Liver (tissue), 9 donors: ENCODE results near the gene RPL31. TPM values are rescaled to one million over a fixed set of nuclear protein-coding genes. Genes with fewer than 3 reads are reported as not detected.

Source experiments
- DNase-seq: peaks from one replicate; pipeline ENCODE4 v3.0.0-alpha.2; 2017; ENCODE audit warnings: low spot score
- H3K27ac ChIP-seq, 2 donors: one replicate each; pipeline ENCODE4 v1.7.0; 2013; ENCODE audit warnings: inconsistent platforms in 2 of 2, low read length in 2 of 2, control low read depth in 1 of 2, low read depth in 1 of 2, mild to moderate bottlenecking in 1 of 2
- H3K27me3 ChIP-seq, 4 donors: one replicate each; pipeline versions ENCODE4 v1.6.1 to v1.7.0; 2013; ENCODE audit warnings: low read length in 3 of 4, inconsistent platforms in 1 of 4, mild to moderate bottlenecking in 1 of 4, moderate library complexity in 1 of 4; ENCODE audit not compliant: control insufficient read depth in 4 of 4, insufficient read depth in 4 of 4
- H3K36me3 ChIP-seq, 4 donors: one replicate each; pipeline versions ENCODE4 v1.6.1 to v1.7.0; 2013; ENCODE audit warnings: low read length in 3 of 4, mild to moderate bottlenecking in 3 of 4, low read depth in 1 of 4, moderate library complexity in 1 of 4; ENCODE audit not compliant: control insufficient read depth in 4 of 4, insufficient read depth in 3 of 4
- H3K4me1 ChIP-seq, 4 donors: one replicate each; pipeline versions ENCODE4 v1.6.1 to v1.7.0; 2013; ENCODE audit warnings: low read length in 3 of 4, mild to moderate bottlenecking in 3 of 4, moderate library complexity in 1 of 4; ENCODE audit not compliant: control insufficient read depth in 4 of 4, insufficient read depth in 4 of 4
- H3K4me3 ChIP-seq, 3 donors: one replicate each; pipeline versions ENCODE4 v1.6.1 to v1.7.0; 2013; ENCODE audit warnings: low read length in 3 of 3, control low read depth in 1 of 3, low read depth in 1 of 3, mild to moderate bottlenecking in 1 of 3
- H3K9ac ChIP-seq, 2 donors: one replicate each; pipeline ENCODE4 v1.7.0; 2013; ENCODE audit warnings: low read length in 2 of 2, mild to moderate bottlenecking in 2 of 2, moderate library complexity in 2 of 2, control low read depth in 1 of 2, low read depth in 1 of 2
- H3K9me3 ChIP-seq, 4 donors: one replicate each; pipeline versions ENCODE4 v1.6.1 to v1.7.0; 2013; ENCODE audit warnings: low read length in 3 of 4; ENCODE audit not compliant: control insufficient read depth in 4 of 4
- FOXA1 ChIP-seq: IDR thresholded peaks from 2 replicates; pipeline ENCODE4 v1.6.1; 2016; ENCODE audit warnings: antibody characterized with exemption
- FOXA2 ChIP-seq: IDR thresholded peaks from 2 replicates; pipeline ENCODE4 v1.6.1; 2016; ENCODE audit warnings: antibody characterized with exemption
- GABPA ChIP-seq, 2 donors: IDR thresholded peaks in 1 of 2; conservative IDR thresholded peaks in 1 of 2; 2 replicates each; pipeline ENCODE4 v1.6.1; 2016; ENCODE audit warnings: antibody characterized with exemption in 2 of 2, mild to moderate bottlenecking in 1 of 2, moderate library complexity in 1 of 2
- HNF4A ChIP-seq, 2 donors: conservative IDR thresholded peaks; 2 replicates each; pipeline ENCODE4 v1.6.1; 2016; ENCODE audit warnings: antibody characterized with exemption in 2 of 2, mild to moderate bottlenecking in 2 of 2
- HNF4G ChIP-seq: IDR thresholded peaks from 2 replicates; pipeline ENCODE4 v1.6.1; 2016; ENCODE audit warnings: antibody characterized with exemption
- JUND ChIP-seq, 2 donors: IDR thresholded peaks; 2 replicates each; pipeline ENCODE4 v1.6.1; 2016; ENCODE audit warnings: antibody characterized with exemption in 2 of 2
- MAX ChIP-seq: IDR thresholded peaks from 2 replicates; pipeline ENCODE4 v1.6.1; 2016; ENCODE audit warnings: antibody characterized with exemption
- RAD21 ChIP-seq, 2 donors: IDR thresholded peaks; 2 replicates each; pipeline ENCODE4 v1.6.1; 2016; ENCODE audit warnings: antibody characterized with exemption in 2 of 2, mild to moderate bottlenecking in 2 of 2
- RXRA ChIP-seq, 2 donors: IDR thresholded peaks; 2 replicates each; pipeline ENCODE4 v1.6.1; 2017 to 2018; ENCODE audit warnings: antibody characterized with exemption in 2 of 2, mild to moderate bottlenecking in 1 of 2
- SP1 ChIP-seq: IDR thresholded peaks from 2 replicates; pipeline ENCODE4 v1.6.1; 2018; ENCODE audit warnings: antibody characterized with exemption, mild to moderate bottlenecking
- TAF1 ChIP-seq: conservative IDR thresholded peaks from 2 replicates; pipeline ENCODE4 v1.6.1; 2016; ENCODE audit warnings: antibody characterized with exemption, mild to moderate bottlenecking
- YY1 ChIP-seq: IDR thresholded peaks from 2 replicates; pipeline ENCODE4 v1.6.1; 2016; ENCODE audit warnings: antibody characterized with exemption, mild to moderate bottlenecking
- WGBS: extraction: QIAGEN DNeasy Blood & Tissue Kit; methylation state at CpG from one replicate; pipeline ENCODE4 v1.1.7; 2013; 5-methylcytosine and 5-hydroxymethylcytosine counted together
- polyA plus RNA-seq, 2 donors: library from polyadenylated mRNA; stranded (reverse) in 1 of 2; unstranded in 1 of 2; fragments of 200-250 nt in 1 of 2; fragments of >200 nt in 1 of 2; fragmentation: Nextera tagmentation in 1 of 2; extraction: Ambion mirVana in 1 of 2; gene quantifications; one replicate each; pipeline versions ENCODE4 v1.2.1 to v1.2.3, GENCODE V29; 2013 to 2015
- total RNA-seq, 2 donors: library from RNA; depleted of rRNA; stranded (reverse); fragments of >200 nt; gene quantifications; one replicate each; pipeline ENCODE4 v1.2.3, GENCODE V29; 2014
- TF ChIP-seq, protein P1 (sequence below): IDR thresholded peaks from 2 replicates; pipeline ENCODE4 v1.6.1; 2016; ENCODE audit warnings: antibody characterized with exemption
- TF ChIP-seq, protein P2 (sequence below): fragments of 150-350 bp; IDR thresholded peaks from 2 replicates; pipeline ENCODE4 v1.5.1; 2017; ENCODE audit warnings: improper control_type of control experiment, low read depth, low read length; ENCODE audit not compliant: missing input control
- TF ChIP-seq, protein P3 (sequence below): IDR thresholded peaks from 2 replicates; pipeline ENCODE4 v1.6.1; 2016; ENCODE audit warnings: antibody characterized with exemption, mild to moderate bottlenecking
- TF ChIP-seq, protein P4 (sequence below): IDR thresholded peaks from 2 replicates; pipeline ENCODE4 v1.6.1; 2016; ENCODE audit warnings: antibody characterized with exemption
- donor health status: healthy.
- donor health status: healthy.
- donor health status: healthy.
- donor health status: healthy.
- donor health status: healthy.

RPL31 gene
- total and polyA plus RNA-seq, 4 donors: 220 to 1,995 (median 581) TPM

GRCh38 chr2:100990650-100991403 lies 11.3 kb upstream of the RPL31 start:
- no peak for DNase-seq
- H3K9ac ChIP-seq: no peak overlapping the region
- no peaks in the 10 kb centered on the region for H3K9me3 ChIP-seq
- TF ChIP-seq, protein P1, sequence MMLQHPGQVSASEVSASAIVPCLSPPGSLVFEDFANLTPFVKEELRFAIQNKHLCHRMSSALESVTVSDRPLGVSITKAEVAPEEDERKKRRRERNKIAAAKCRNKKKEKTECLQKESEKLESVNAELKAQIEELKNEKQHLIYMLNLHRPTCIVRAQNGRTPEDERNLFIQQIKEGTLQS: no peak
- TF ChIP-seq HNF4A (conservative IDR thresholded peaks at IDR 0.05) (no peak), FOXA2 (no peak), YY1 (no peak), TAF1 (no peak), FOXA1 (no peak), RAD21 (IDR thresholded peaks at IDR 0.05) (no peak), RXRA (IDR thresholded peaks at IDR 0.05) (no peak), SP1 (no peak), MAX (no peak), JUND (IDR thresholded peaks at IDR 0.05) (no peak), GABPA (IDR thresholded peaks at IDR 0.05 in 1 of 2, conservative IDR thresholded peaks at IDR 0.05 in 1 of 2) (no peak)
- TF ChIP-seq, protein P2, sequence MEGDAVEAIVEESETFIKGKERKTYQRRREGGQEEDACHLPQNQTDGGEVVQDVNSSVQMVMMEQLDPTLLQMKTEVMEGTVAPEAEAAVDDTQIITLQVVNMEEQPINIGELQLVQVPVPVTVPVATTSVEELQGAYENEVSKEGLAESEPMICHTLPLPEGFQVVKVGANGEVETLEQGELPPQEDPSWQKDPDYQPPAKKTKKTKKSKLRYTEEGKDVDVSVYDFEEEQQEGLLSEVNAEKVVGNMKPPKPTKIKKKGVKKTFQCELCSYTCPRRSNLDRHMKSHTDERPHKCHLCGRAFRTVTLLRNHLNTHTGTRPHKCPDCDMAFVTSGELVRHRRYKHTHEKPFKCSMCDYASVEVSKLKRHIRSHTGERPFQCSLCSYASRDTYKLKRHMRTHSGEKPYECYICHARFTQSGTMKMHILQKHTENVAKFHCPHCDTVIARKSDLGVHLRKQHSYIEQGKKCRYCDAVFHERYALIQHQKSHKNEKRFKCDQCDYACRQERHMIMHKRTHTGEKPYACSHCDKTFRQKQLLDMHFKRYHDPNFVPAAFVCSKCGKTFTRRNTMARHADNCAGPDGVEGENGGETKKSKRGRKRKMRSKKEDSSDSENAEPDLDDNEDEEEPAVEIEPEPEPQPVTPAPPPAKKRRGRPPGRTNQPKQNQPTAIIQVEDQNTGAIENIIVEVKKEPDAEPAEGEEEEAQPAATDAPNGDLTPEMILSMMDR: no peak
- TF ChIP-seq, protein P3, sequence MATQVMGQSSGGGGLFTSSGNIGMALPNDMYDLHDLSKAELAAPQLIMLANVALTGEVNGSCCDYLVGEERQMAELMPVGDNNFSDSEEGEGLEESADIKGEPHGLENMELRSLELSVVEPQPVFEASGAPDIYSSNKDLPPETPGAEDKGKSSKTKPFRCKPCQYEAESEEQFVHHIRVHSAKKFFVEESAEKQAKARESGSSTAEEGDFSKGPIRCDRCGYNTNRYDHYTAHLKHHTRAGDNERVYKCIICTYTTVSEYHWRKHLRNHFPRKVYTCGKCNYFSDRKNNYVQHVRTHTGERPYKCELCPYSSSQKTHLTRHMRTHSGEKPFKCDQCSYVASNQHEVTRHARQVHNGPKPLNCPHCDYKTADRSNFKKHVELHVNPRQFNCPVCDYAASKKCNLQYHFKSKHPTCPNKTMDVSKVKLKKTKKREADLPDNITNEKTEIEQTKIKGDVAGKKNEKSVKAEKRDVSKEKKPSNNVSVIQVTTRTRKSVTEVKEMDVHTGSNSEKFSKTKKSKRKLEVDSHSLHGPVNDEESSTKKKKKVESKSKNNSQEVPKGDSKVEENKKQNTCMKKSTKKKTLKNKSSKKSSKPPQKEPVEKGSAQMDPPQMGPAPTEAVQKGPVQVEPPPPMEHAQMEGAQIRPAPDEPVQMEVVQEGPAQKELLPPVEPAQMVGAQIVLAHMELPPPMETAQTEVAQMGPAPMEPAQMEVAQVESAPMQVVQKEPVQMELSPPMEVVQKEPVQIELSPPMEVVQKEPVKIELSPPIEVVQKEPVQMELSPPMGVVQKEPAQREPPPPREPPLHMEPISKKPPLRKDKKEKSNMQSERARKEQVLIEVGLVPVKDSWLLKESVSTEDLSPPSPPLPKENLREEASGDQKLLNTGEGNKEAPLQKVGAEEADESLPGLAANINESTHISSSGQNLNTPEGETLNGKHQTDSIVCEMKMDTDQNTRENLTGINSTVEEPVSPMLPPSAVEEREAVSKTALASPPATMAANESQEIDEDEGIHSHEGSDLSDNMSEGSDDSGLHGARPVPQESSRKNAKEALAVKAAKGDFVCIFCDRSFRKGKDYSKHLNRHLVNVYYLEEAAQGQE: no peak
- no peak overlapping the region for H3K27ac ChIP-seq
- 91% methylated on average over 24 of the region's 24 CpGs for WGBS
- H3K4me1 ChIP-seq: peaks cover 0 to 3% (median under 1%) of the 10 kb centered on the region in 4 donors
- no peaks in the 10 kb centered on the region for H3K27me3 ChIP-seq
- peaks cover 0 to 10% (median 2%) of the 10 kb centered on the region in 4 donors for H3K36me3 ChIP-seq
- H3K4me3 ChIP-seq: no peak overlapping the region

DNA sequence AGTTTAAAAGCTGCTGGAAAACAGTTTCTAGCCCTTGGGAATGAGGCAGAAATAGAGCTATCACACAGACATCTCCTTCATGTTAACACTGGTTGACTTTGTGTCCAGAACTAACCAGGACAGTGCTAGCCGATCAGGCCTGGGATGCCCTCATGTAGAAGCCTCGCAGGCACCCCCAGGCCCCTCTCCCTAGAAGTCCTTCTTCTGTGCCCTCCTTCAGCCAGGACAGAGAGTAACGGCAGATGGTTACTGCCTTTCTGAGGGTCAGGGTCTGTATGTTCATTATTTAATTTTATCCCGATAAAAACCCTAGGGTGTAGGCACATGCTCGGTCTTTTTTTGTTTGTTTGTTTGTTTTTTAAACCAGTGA lies 10.7 kb upstream of the RPL31 start:
- Histone ChIP-seq H3K27me3 (no peaks in the 10 kb centered on the region), H3K9me3 (no peaks in the 10 kb centered on the region), H3K4me1 (peaks cover 0 to 7% (median 6%) of the 10 kb centered on the region in 4 donors), H3K36me3 (peaks cover 0 to 10% (median 2%) of the 10 kb centered on the region in 4 donors), H3K4me3 (no peak overlapping the region), H3K9ac (no peak overlapping the region), H3K27ac (no peak overlapping the region)
- DNase-seq: no peak
- 96% methylated on average over 5 of the region's 5 CpGs for WGBS
- TF ChIP-seq FOXA2 (no peak), RXRA (IDR thresholded peaks at IDR 0.05) (no peak), JUND (IDR thresholded peaks at IDR 0.05) (no peak), FOXA1 (no peak), TAF1 (no peak), HNF4G (no peak), GABPA (IDR thresholded peaks at IDR 0.05 in 1 of 2, conservative IDR thresholded peaks at IDR 0.05 in 1 of 2) (no peak), MAX (no peak), RAD21 (IDR thresholded peaks at IDR 0.05) (no peak)
- TF ChIP-seq, protein P4, sequence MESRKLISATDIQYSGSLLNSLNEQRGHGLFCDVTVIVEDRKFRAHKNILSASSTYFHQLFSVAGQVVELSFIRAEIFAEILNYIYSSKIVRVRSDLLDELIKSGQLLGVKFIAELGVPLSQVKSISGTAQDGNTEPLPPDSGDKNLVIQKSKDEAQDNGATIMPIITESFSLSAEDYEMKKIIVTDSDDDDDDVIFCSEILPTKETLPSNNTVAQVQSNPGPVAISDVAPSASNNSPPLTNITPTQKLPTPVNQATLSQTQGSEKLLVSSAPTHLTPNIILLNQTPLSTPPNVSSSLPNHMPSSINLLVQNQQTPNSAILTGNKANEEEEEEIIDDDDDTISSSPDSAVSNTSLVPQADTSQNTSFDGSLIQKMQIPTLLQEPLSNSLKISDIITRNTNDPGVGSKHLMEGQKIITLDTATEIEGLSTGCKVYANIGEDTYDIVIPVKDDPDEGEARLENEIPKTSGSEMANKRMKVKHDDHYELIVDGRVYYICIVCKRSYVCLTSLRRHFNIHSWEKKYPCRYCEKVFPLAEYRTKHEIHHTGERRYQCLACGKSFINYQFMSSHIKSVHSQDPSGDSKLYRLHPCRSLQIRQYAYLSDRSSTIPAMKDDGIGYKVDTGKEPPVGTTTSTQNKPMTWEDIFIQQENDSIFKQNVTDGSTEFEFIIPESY: no peak
- TF ChIP-seq, protein P2: no peak
- TF ChIP-seq, protein P3: no peak
